Epithelial cell of proximal tubule (primary cell): ENCODE measurements around the gene COQ10B. TPM values are rescaled to one million over a fixed set of nuclear protein-coding genes. Genes with fewer than 3 reads are reported as not detected.

ENCODE experiments used
- DNase-seq: peaks from one replicate; pipeline ENCODE4 v3.0.0-alpha.2; 2011; ENCODE audit warnings: low read depth
- H3K4me3 ChIP-seq: 2 replicates; pipeline ENCODE4 v1.5.1; 2011; ENCODE audit warnings: low read depth, mild to moderate bottlenecking, low read length
- CTCF ChIP-seq: conservative IDR thresholded peaks from 2 replicates; pipeline ENCODE4 v1.5.1; 2012; ENCODE audit warnings: low read depth, mild to moderate bottlenecking, low read length
- total RNA-seq: library from RNA; depleted of rRNA; stranded (reverse); fragments of >200 nt; gene quantifications from 2 replicates; pipeline ENCODE4 v1.2.3, GENCODE V29; 2015

COQ10B gene
- total RNA-seq, 1 donor from 2014 or later = 17.9 TPM

DNA sequence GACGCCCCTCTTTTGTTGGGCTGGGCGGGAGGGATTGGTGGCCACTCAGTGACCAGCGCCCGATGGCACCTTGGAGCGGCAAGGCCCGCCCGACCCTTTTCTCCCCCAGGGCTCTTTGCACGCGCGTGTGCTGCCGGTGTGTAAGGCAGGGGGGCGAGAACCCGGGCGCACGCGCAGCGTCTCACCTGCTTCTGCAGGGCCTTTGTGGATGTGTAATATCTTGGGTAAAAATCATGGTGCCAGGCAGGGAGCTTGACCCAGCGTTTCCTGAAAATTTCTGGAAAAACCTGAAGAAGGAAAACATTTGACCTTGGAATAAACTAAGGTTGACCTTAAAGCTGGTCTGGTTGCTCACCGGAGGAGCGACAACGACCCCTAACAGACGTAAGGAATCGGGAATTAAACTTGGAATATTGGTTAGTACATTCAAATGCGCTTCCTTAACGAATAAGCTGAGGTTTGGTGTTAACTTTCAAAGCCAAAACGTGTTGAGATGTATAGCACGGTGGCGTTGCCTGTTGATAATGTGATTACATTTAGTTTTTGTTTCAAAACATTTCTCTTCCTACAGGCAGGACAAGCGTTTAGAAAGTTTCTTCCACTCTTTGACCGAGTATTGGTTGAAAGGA, 47.3 kb downstream of the COQ10B start:
- no peak for TF ChIP-seq CTCF
- no peak for DNase-seq

DNA sequence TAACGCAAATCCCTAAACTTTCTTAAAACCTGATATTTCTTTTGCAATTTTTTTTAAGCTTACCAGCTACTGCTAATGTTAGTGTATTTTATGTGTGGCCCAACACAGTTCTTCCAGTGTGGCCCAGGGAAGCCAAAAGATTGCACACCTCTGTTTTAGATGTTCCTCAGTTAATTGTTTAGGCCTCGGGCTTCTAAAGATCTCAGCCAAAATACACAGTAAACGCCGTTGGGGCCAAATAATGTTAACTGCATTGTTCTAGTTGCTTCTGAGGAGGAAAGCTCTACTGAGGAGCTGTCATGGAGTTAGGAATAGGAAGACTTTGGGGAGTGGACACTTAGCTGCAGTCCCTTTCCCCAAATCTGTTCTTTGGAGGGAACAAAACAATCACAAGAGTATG, 48.8 kb downstream of the COQ10B start:
- no peak for DNase-seq
- TF ChIP-seq CTCF = no peak
- peak overlapping the region; percentile 82 for H3K4me3 ChIP-seq

More for the DNA sequence above, 47.3 kb downstream of the COQ10B start:
- peak overlapping the region; percentile 82 for H3K4me3 ChIP-seq

GRCh38 chr2:197502685-197503084, 49.3 kb downstream of the COQ10B start:
- peak overlapping the region; percentile 82 for H3K4me3 ChIP-seq
- TF ChIP-seq CTCF = no peak
- no peak for DNase-seq

DNA sequence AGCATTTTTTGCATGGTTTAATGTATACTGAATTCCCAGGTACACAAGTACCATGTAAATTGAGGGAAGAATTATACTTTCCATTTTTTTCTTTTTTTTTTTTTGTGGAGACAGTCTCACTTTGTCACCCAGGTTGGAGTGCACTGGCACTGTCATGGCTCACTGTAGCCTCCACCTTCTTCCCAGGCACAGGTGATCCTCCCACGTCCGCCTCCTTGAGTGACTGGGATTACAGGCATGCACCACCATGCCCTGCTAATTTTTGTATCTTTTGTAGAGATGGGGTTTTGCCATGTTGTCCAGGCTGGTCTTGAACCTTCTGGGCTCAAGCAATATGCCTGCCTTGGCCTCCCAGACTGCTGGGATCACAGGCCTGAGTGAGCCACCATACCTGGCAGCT, 50.6 kb downstream of the COQ10B start:
- no peak for DNase-seq
- no peak overlapping the region for H3K4me3 ChIP-seq
- no peak for TF ChIP-seq CTCF

DNA sequence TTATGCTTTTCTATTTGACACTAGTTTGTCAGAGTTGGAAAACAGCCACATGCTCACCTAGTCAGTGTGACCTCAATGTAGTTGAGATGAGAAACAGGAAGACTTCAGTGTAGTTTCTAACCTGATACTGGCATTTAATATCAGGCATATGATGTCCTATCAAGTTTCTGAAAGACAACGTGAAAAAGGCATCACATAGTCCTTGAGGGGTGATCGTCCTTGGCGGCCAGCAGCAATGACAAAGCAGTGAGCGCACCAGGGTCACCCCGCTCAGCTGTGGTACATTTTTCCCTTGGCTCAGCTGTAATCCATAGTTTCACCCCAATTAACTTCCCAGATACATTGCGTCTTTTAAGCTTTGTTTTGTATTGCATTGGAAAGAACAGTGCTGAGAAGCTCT, 51.2 kb downstream of the COQ10B start:
- TF ChIP-seq CTCF = no peak
- DNase-seq = no peak
- H3K4me3 ChIP-seq = no peak overlapping the region

DNA sequence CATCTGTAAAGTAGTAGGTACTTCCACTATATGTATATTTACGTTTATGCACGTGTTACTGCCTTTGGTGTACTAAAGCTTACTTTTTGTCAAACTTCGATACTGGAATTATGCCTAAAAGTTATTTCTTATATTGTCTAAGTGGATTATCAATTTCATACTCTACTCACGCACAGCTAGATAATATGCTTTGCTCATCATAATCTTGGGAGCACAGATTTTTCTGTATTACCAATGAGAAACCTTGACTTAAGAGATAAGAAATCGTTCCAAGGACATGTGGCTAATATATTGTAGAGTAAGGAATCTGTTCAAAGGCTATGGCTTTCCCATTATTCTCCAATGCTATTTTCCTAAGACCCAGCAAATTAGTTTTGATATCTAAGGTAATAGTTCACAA, 53.3 kb downstream of the COQ10B start:
- TF ChIP-seq CTCF = no peak
- no peak for DNase-seq
- no peak overlapping the region for H3K4me3 ChIP-seq

DNA sequence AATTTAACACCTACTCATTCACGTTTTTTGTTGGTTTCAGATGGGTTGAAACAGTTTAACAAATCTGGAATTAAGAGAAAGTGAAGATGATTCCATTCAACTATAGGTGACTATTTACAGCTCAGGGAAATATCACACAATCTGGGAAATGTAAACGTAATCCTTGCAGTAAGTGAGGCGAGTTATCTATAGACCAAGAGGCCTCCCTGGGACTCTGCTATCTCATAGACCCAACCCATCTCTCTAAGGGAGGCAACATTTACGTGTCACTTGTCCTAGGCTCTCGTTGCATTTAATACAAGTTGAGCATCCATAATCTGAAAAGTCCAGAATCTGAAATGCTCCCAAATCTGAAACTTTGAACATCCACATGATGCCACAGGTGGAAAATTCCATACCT, 60.6 kb downstream of the COQ10B start:
- no peak overlapping the region for H3K4me3 ChIP-seq
- no peak for DNase-seq
- TF ChIP-seq CTCF = no peak
